CD4-positive, alpha-beta T cell (primary cell): ENCODE measurements around the gene CCDC198. TPM values are rescaled to one million over a fixed set of nuclear protein-coding genes. Genes with fewer than 3 reads are reported as not detected.

Experiments
- ATAC-seq: fragments of 200-7000 bp; cut with Tn5 transposase; one replicate; pipeline ENCODE4 v1.10.0; 2022; ENCODE audit warnings: mild to moderate bottlenecking; ENCODE audit not compliant: poor library complexity
- CTCF ChIA-PET: fragments of 350-600 bp; sonication (Branson Sonifier 250); formaldehyde crosslinking; loops from one replicate; lab custom pipeline; 2021; ENCODE audit warnings: antibody characterized with exemption, inconsistent platforms; lab: Charles Lee
- POLR2A ChIA-PET: fragments of 350-600 bp; sonication (Branson Sonifier 250); formaldehyde crosslinking; loops from one replicate; lab custom pipeline; 2021; ENCODE audit warnings: antibody characterized with exemption, inconsistent platforms; lab: Charles Lee
- DNase-seq, 14 experiments: peaks; one replicate each; pipeline ENCODE4 v3.0.0-alpha.2; 2013 to 2020; ENCODE audit warnings: mixed read lengths in 2 of 14
- H3K27ac ChIP-seq, 2 donors: one replicate each; pipeline versions ENCODE4 v1.5.1 to v1.7.0; 2013; ENCODE audit warnings: low read length in 2 of 2, low read depth in 1 of 2, mild to moderate bottlenecking in 1 of 2
- H3K27me3 ChIP-seq, 2 experiments: 1 replicate in 1 of 2; 2 replicates in 1 of 2; pipeline versions ENCODE4 v1.6.1 to v1.7.0; 2013; ENCODE audit warnings: low read length in 2 of 2, control low read depth in 1 of 2, mild to moderate bottlenecking in 1 of 2, moderate library complexity in 1 of 2; ENCODE audit not compliant: insufficient read depth in 2 of 2, control insufficient read depth in 1 of 2
- H3K36me3 ChIP-seq: one replicate; pipeline ENCODE4 v1.6.1; 2013; ENCODE audit warnings: low read length, control low read depth; ENCODE audit not compliant: insufficient read depth
- H3K4me1 ChIP-seq: one replicate; pipeline ENCODE4 v1.6.1; 2013; ENCODE audit warnings: low read length, control low read depth; ENCODE audit not compliant: insufficient read depth
- H3K4me3 ChIP-seq: one replicate; pipeline ENCODE4 v1.5.1; 2013; ENCODE audit warnings: mild to moderate bottlenecking, low read length, moderate library complexity
- H3K9me3 ChIP-seq, 2 experiments: 1 replicate in 1 of 2; 2 replicates in 1 of 2; pipeline versions ENCODE4 v1.6.1 to v1.7.0; 2013; ENCODE audit warnings: low read length in 2 of 2, mild to moderate bottlenecking in 2 of 2, control low read depth in 1 of 2, moderate library complexity in 1 of 2; ENCODE audit not compliant: control insufficient read depth in 1 of 2, insufficient read depth in 1 of 2
- H3K27ac Mint-ChIP-seq: one replicate; pipeline ENCODE4 v1.8.0; 2020; ENCODE audit warnings: mixed read lengths
- H3K27me3 Mint-ChIP-seq: one replicate; pipeline ENCODE4 v1.8.0; 2021; ENCODE audit warnings: mixed read lengths
- H3K36me3 Mint-ChIP-seq: one replicate; pipeline ENCODE4 v1.8.0; 2021; ENCODE audit warnings: low read depth, mixed read lengths
- H3K4me1 Mint-ChIP-seq: one replicate; pipeline ENCODE4 v1.8.0; 2021; ENCODE audit warnings: low read depth, mixed read lengths
- H3K4me3 Mint-ChIP-seq: one replicate; pipeline ENCODE4 v1.8.0; 2020; ENCODE audit warnings: mild to moderate bottlenecking, mixed read lengths
- H3K9me3 Mint-ChIP-seq: one replicate; pipeline ENCODE4 v1.8.0; 2020; ENCODE audit warnings: mixed read lengths
- CTCF ChIP-seq: fragments of 200-600 bp; IDR thresholded peaks from one replicate; pipeline ENCODE4 v1.8.0; 2022; ENCODE audit warnings: antibody characterized with exemption, mild to moderate bottlenecking
- intact Hi-C, 2 experiments: fragments of 100-400 bp; cut with DNase I in 1 of 2; cut with micrococcal nuclease in 1 of 2; formaldehyde crosslinking; loops; one replicate each; pipeline versions ENCODE4 v1.15.1 to v1.9.0; 2023 to 2025; cut with DNase I, micrococcal nuclease
- total RNA-seq, 174 experiments: library from RNA in 2 of 174; stranded (reverse) in 2 of 174; gene quantifications; one replicate each; pipeline ENCODE4 v1.2.3 and lab custom pipeline; 2021 to 2026

CCDC198 gene
- total RNA-seq, 2 experiments from 2014 or later, result not detected

DNA sequence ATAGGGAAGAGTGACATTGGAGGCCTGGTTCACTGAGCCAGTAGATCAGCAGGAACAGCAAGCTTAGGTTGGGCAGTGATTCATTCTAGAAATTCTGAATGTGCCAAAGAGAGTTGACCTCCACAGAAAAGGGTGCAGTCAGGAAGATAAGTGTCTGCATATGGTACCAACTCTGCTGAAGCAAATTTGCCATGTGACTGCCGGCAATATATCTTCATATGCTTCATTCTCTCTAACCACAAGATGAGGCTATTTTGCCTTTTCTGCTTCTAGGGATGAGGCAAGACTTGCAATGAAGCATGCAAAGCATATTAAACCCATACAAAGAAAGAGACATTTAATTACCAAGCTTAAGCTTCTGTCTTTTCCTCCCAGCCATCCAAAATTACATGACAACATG lies 13.6 kb downstream of the CCDC198 start:
- Histone ChIP-seq H3K36me3 (no peaks in the 10 kb centered on the region), H3K27ac (no peak overlapping the region), H3K9me3 (no peaks in the 10 kb centered on the region), H3K27me3 (no peaks in the 10 kb centered on the region), H3K4me1 (no peaks in the 10 kb centered on the region), H3K4me3 (no peak overlapping the region)
- Mint-ChIP-seq H3K4me3 (no peak overlapping the region), H3K9me3 (no peaks in the 10 kb centered on the region), H3K4me1 (no peaks in the 10 kb centered on the region), H3K36me3 (no peaks in the 10 kb centered on the region), H3K27ac (no peak overlapping the region), H3K27me3 (no peaks in the 10 kb centered on the region)
- ChIA-PET CTCF (no interaction called here), POLR2A (no interaction called here)
- TF ChIP-seq CTCF, result no peak
- DNase-seq (no peak), ATAC-seq (no peak)
- intact Hi-C loops, result no loop called here

DNA sequence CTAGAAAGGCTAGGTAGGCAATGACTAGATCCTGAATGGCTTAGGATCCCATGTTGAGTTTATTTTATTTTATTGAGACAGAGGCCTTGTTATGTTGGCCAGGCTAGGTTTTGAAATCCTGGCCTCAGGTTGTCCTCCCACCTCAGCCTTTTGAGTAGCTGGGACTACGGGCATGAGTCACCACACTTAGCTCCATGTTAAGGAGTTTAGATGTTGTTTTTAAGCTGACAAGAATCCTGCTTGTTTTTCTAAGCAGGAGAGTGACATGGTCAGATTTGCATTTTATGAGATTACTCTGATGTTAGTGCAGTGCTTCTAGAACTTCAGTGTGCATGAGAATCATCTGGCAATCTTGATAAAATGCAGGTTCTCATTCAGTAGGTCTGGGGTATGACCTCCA lies 14.5 kb downstream of the CCDC198 start:
- Mint-ChIP-seq H3K27me3 (no peaks in the 10 kb centered on the region), H3K9me3 (no peaks in the 10 kb centered on the region), H3K27ac (no peak overlapping the region), H3K36me3 (no peaks in the 10 kb centered on the region), H3K4me3 (no peak overlapping the region), H3K4me1 (no peaks in the 10 kb centered on the region)
- intact Hi-C loops, result no loop called here
- Histone ChIP-seq H3K27me3 (no peaks in the 10 kb centered on the region), H3K27ac (no peak overlapping the region), H3K4me1 (no peaks in the 10 kb centered on the region), H3K9me3 (no peaks in the 10 kb centered on the region), H3K36me3 (no peaks in the 10 kb centered on the region), H3K4me3 (no peak overlapping the region)
- POLR2A ChIA-PET, result no interaction called here
- DNase-seq (no peak), ATAC-seq (no peak)
- CTCF ChIA-PET, result no interaction called here
- no peak for TF ChIP-seq CTCF

DNA sequence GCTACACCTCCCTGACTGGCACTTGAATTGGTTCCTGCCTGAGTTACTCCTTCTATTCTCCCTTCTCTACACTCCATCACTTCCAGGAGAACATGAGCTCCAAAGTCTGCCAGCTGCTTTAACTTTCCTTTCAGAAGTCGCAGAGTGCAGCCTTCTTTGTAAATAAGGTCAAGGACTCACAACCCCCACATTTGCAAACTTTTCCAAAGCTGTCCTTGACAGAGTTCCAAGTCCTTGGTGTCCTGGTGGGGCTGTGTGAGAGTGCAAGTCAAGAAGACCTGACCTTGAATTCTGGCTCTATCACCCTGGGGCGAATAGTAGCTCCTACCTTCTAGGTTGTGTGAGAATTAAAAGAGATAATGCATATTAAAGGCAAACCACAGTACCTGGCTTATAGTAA lies 15.6 kb downstream of the CCDC198 start:
- H3K27ac Mint-ChIP-seq, result no peak overlapping the region
- no peaks in the 10 kb centered on the region for H3K36me3 Mint-ChIP-seq
- intact Hi-C loops, result no loop called here
- ChIA-PET POLR2A (no interaction called here), CTCF (no interaction called here)
- Histone ChIP-seq H3K4me1 (no peaks in the 10 kb centered on the region), H3K27ac (no peak overlapping the region), H3K27me3 (no peaks in the 10 kb centered on the region), H3K4me3 (no peak overlapping the region), H3K36me3 (no peaks in the 10 kb centered on the region), H3K9me3 (no peaks in the 10 kb centered on the region)
- TF ChIP-seq CTCF, result no peak
- H3K9me3 Mint-ChIP-seq, result no peaks in the 10 kb centered on the region
- DNase-seq (no peak), ATAC-seq (no peak)
- no peak overlapping the region for H3K4me3 Mint-ChIP-seq
- no peaks in the 10 kb centered on the region for H3K4me1 Mint-ChIP-seq
- H3K27me3 Mint-ChIP-seq, result no peaks in the 10 kb centered on the region
